ENCODE results near the gene PCMTD2. TPM values are rescaled to one million over a fixed set of nuclear protein-coding genes. Genes with fewer than 3 reads are reported as not detected.
"Not testable (repeated sequence)": the region's sequence is repeated elsewhere in the genome, so short reads cannot be mapped to it uniquely, and the experiment has no call there.

PCMTD2 gene
- total RNA-seq, 1 experiment from 2014 or later, result 42.4 TPM

DNA sequence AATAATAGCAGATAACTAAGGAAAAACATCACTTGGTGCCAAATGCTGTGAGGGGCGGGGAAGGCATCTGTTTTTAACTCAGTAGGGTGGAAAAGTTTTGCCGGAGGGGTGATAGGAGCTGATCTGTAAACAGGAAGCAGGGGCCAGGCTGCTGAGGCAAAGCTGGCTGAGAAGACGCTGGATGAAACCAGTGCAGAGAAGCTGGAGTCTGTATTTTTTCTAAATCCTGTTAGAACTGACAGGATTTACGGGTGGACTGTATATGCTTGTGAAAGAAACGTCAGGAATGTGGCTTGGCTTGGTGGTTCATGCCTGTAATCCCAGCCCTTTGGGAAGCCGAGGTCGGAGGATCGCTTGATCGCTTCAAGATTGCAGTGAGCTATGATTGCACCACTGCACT, 5.6 kb downstream of the PCMTD2 start:
- Histone ChIP-seq H3K4me3 (no peak overlapping the region), H3K27me3 (no peaks in the 10 kb centered on the region), H3K9me3 (no peaks in the 10 kb centered on the region), H3K36me3 (peaks cover 11% of the 10 kb centered on the region)
- DNase-seq, result no peak

DNA sequence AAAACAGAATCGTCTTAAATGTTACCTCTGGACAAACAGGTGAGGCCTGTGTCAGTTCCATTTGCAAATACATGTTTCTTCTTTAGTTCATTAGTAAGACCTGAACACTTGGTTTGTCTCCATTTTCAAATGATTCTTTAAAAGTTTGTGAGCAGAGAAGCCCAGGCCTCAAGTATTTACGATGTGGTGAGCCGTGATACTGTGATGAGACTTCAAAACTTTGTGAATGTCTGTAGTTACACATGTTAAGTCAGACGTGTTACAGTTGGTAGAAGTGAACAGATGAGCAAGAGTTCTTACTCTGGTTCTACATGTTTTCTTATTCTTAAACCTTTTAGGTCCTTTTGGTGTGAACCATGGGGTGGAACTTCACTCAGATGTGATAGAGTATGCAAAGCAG, 8.5 kb downstream of the PCMTD2 start:
- no peaks in the 10 kb centered on the region for H3K27me3 ChIP-seq
- no peaks in the 10 kb centered on the region for H3K9me3 ChIP-seq
- H3K36me3 ChIP-seq, result peaks cover 18% of the 10 kb centered on the region
- no peak for DNase-seq
- H3K4me3 ChIP-seq, result no peak overlapping the region

DNA sequence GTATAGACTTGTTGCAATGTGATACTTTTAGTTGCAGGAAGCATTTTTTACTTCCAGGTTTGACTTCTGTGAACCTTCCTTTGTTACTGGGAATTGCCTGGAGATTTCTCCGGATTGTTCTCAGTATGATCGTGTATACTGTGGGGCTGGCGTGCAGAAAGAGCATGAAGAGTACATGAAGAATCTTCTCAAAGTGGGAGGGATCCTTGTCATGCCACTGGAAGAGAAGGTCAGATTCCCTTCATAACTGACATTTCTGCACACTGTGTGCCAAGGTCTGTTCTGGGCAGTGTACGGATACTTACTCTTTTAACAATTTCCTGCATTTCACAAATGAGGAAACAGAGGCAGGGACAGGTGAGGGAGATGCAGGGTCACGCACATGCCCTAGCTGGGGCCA, 9.7 kb downstream of the PCMTD2 start:
- Histone ChIP-seq H3K36me3 (peaks cover 18% of the 10 kb centered on the region), H3K4me3 (no peak overlapping the region), H3K27me3 (no peaks in the 10 kb centered on the region), H3K9me3 (no peaks in the 10 kb centered on the region)
- DNase-seq, result no peak

GRCh38 chr20:64266988-64267387, 11.4 kb downstream of the PCMTD2 start:
- no peaks in the 10 kb centered on the region for H3K27me3 ChIP-seq
- H3K4me3 ChIP-seq, result no peak overlapping the region
- H3K9me3 ChIP-seq, result no peaks in the 10 kb centered on the region
- no peak for DNase-seq
- H3K36me3 ChIP-seq, result peaks cover 16% of the 10 kb centered on the region

DNA sequence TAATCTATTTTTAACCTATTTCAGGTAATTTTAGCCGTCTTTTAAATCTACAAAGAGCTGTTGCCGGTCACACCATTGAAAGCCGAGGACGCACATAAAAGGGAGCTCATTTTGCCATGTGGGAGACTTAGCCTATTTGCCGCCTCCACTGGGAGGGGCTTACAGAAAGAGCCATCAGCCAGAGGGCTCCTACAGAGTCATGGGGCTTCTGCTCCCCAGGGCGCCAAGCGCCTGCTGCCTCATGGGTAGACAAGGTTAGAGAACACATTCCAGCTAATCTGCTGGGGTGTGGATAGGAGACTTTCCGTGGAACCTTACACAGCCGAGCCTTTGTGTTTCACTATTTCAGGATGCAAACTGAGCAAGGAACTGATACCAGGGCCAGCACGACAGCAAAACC, 12.6 kb downstream of the PCMTD2 start:
- Histone ChIP-seq H3K36me3 (peaks cover 16% of the 10 kb centered on the region), H3K9me3 (no peaks in the 10 kb centered on the region), H3K4me3 (no peak overlapping the region), H3K27me3 (no peaks in the 10 kb centered on the region)
- DNase-seq, result no peak

- H3K36me3 ChIP-seq, result peaks cover 11% of the 10 kb centered on the region
- H3K4me3 ChIP-seq, result no peak overlapping the region
- no peaks in the 10 kb centered on the region for H3K9me3 ChIP-seq
Observed at GRCh38 chr20:64269604-64270411, 14.3 kb downstream of the PCMTD2 start.

DNA sequence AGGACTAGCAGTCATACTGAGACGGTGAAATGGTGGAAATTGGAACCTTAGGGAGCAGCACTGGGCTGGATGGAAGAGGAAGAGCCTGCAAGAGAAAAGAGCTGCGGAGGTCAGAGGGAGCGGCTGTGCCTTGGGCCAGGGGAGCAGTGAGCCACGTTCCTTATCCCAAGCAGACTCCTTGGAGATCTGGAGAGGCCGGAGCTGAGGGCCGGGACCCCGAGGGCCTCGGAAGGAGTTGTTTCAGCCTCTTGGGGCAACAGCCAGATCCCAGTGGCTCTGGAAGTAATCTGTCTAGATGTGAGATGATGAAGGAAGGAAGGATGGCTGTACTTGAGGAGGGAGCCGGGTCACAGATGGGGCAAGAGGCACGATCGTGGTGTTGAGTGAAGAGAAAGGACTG, 16.1 kb downstream of the PCMTD2 start:
- Histone ChIP-seq H3K36me3 (peaks cover 8% of the 10 kb centered on the region), H3K9me3 (no peaks in the 10 kb centered on the region), H3K4me3 (no peak overlapping the region), H3K27me3 (no peaks in the 10 kb centered on the region)
- DNase-seq, result no peak

More at GRCh38 chr20:64269604-64270411, 14.3 kb downstream of the PCMTD2 start:
- no peaks in the 10 kb centered on the region for H3K27me3 ChIP-seq
- DNase-seq, result no peak

DNA sequence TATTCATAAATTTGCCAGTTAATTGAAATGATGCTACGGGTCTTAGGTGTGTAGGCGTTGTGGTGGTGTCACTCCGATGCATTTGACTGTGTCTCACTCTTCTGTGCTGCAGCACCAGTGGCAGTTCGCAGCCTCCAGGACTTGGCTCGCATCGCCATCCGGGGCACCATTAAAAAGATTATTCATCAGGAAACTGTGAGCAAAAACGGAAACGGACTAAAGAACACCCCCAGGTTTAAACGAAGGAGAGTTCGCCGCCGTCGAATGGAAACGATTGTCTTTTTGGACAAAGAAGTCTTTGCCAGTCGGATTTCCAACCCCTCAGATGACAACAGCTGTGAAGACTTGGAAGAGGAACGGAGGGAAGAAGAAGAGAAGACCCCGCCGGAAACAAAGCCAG, 17.6 kb downstream of the PCMTD2 start:
- Histone ChIP-seq H3K9me3 (no peaks in the 10 kb centered on the region), H3K4me3 (no peak overlapping the region), H3K27me3 (no peaks in the 10 kb centered on the region), H3K36me3 (peaks cover 4% of the 10 kb centered on the region)
- DNase-seq, result no peak

GRCh38 chr20:64276817-64277216, 21.3 kb downstream of the PCMTD2 start:
- H3K4me3 ChIP-seq, result no peak overlapping the region
- H3K36me3 ChIP-seq, result no peaks in the 10 kb centered on the region
- no peaks in the 10 kb centered on the region for H3K27me3 ChIP-seq
- DNase-seq, result no peak
- H3K9me3 ChIP-seq, result no peaks in the 10 kb centered on the region

DNA sequence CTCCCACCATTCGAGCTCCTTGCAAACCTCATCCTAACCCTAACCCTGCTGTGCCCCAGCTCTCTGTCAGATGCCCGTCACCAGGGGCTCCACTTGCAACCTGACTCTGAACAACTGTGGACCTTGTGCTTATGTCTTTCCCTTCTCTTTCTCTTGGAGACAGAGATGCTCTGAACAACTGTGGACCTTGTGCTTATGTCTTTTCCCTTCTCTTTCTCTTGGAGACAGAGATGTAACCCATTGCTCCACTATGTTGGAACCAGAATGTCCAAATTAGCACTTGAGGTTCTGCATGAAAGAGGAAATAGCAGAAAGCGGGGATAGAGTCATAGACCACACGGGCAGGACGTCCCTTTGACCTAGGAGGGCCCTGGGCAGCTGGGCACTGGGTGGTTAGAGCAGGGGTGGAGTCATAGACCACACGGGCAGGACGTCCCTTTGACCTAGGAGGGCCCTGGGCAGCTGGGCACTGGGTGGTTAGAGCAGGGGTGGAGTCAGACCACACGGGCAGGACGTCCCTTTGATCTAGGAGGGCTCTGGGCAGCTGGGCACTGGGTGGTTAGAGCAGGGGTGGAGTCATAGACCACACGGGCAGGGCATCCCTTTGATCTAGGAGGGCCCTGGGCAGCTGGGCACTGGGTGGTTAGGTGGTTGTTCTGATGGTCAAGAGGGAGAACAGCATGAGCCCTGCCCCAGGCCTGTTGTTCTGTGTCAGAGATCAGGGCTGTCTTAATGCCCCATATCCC, 22.2 kb downstream of the PCMTD2 start:
- Histone ChIP-seq H3K4me3 (no peak overlapping the region), H3K9me3 (no peaks in the 10 kb centered on the region), H3K27me3 (no peaks in the 10 kb centered on the region), H3K36me3 (no peaks in the 10 kb centered on the region)
- DNase-seq, result no peak

GRCh38 chr20:64278317-64278681, 22.8 kb downstream of the PCMTD2 start:
- H3K9me3 ChIP-seq, result no peaks in the 10 kb centered on the region
- no peaks in the 10 kb centered on the region for H3K36me3 ChIP-seq
- H3K27me3 ChIP-seq, result no peaks in the 10 kb centered on the region
- no peak overlapping the region for H3K4me3 ChIP-seq
- no peak for DNase-seq

DNA sequence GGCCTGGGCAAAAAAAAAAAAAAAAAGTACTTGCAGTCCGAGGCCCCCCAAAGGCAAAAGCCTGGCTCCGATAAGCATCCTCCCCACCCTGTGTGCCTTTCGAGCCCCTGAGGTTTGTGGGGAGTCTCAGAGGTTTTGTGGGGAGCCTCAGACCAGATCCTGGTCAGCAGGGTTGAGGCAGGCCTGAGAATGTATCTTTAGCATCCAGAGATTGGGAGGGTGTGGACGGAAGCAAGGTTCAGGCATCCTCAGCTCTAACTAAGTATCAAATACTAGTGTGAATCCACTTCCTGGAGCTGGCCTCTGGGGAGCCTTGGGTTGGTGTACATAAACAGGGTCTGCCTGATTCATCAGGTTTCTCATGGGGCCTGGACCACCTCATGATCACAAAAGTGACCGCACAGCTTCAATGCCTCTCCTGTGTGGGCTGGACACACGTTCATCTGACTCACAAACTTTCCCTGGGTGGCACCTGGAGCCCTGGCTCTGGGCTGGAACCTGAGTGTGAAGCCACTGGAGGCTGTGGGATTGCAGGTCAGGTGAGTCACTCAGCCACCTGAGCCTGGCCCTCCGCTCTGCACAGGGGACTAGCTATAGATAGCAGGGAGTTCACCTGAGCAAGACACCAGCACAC, 24.4 kb downstream of the PCMTD2 start:
- Histone ChIP-seq H3K9me3 (no peaks in the 10 kb centered on the region; the same call in 1 of the 2 replicates), H3K4me3 (no peak overlapping the region), H3K27me3 (no peaks in the 10 kb centered on the region), H3K36me3 (no peaks in the 10 kb centered on the region)
- DNase-seq, result no peak

DNA sequence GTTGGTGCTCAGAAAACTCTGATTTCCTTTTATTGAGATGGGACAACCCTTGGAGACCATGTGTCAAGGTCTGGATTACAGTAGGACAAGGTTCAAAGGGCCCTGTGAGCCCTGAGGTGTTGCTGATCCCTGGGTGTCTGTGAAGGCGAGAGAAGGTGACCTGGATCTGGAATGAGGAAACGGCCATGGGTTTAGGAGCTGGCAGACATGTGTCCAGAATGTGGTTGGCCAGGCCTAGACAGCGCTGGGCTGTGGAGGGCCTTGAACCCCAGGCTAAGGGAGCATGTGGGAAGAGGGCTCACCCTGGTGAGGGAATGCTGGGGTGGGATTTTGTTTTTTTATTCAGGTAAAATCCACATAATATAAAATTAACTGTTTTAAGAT, 24.9 kb downstream of the PCMTD2 start:
- H3K4me3 ChIP-seq, result no peak overlapping the region
- no peaks in the 10 kb centered on the region for H3K36me3 ChIP-seq
- DNase-seq, result no peak
- no peaks in the 10 kb centered on the region for H3K27me3 ChIP-seq
- no peaks in the 10 kb centered on the region; the same call in 1 of the 2 replicates for H3K9me3 ChIP-seq

- H3K9me3 ChIP-seq, result peaks cover 3% of the 10 kb centered on the region
- H3K27me3 ChIP-seq, result no peaks in the 10 kb centered on the region
- H3K36me3 ChIP-seq, result no peaks in the 10 kb centered on the region
- H3K4me3 ChIP-seq, result no peak overlapping the region
- no peak for DNase-seq
Observed at GRCh38 chr20:64283646-64284045, 28.1 kb downstream of the PCMTD2 start.

- not testable (repeated sequence) for H3K9me3 ChIP-seq, H3K27me3 ChIP-seq, H3K4me3 ChIP-seq, H3K36me3 ChIP-seq
- peak; percentile 69 for DNase-seq
Observed at GRCh38 chr20:64285579-64286446, 30.3 kb downstream of the PCMTD2 start.

DNA sequence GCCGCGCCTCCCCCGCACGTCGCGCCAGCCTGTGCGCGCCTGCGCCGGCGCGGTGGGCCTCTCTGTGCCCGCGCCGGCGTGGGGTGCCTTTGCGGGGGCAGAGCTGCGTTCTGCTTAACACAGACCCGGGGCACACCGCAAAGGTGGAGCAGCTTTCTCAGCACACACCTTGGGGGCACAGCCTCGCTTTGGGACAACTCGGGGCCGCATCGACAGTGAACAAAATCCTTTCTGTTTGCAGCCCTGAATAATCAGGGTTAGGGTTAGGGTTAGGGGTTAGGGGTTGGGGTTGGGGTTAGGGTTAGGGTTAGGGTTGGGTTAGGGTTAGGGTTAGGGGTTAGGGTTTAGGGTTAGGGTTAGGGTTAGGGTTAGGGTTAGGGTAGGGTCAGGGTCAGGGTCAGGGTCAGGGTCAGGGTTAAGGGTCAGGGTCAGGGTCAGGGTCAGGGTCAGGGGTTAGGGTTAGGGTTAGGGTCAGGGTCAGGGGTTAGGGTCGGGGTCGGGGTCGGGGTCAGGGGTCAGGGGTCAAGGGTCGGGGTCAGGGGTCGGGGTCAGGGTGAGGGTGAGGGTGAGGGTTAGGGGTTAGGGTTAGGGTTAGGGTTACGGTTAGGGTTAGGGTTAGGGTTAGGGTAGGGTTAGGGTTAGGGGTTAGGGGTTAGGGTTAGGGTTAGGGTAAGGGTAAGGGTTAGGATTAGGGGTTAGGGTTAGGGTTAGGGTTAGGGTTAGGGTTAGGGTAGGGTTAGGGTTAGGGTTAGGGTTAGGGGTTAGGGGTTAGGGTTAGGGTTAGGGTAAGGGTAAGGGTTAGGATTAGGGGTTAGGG, 31.1 kb downstream of the PCMTD2 start:
- DNase-seq, result peak; percentile 21
- H3K27me3 ChIP-seq, H3K9me3 ChIP-seq, H3K4me3 ChIP-seq, H3K36me3 ChIP-seq: not testable (repeated sequence)
